ENCODE results near the gene TRIM52. TPM values are rescaled to one million over a fixed set of nuclear protein-coding genes. Genes with fewer than 3 reads are reported as not detected.
A peak's percentile ranks its signal among the peaks of the same experiment; 100 is the strongest.
"Not testable (repeated sequence)": the region's sequence is repeated elsewhere in the genome, so short reads cannot be mapped to it uniquely, and the experiment has no call there.

TRIM52 gene
- total RNA-seq, 1 donor from 2014 or later, result 15.7 TPM

DNA sequence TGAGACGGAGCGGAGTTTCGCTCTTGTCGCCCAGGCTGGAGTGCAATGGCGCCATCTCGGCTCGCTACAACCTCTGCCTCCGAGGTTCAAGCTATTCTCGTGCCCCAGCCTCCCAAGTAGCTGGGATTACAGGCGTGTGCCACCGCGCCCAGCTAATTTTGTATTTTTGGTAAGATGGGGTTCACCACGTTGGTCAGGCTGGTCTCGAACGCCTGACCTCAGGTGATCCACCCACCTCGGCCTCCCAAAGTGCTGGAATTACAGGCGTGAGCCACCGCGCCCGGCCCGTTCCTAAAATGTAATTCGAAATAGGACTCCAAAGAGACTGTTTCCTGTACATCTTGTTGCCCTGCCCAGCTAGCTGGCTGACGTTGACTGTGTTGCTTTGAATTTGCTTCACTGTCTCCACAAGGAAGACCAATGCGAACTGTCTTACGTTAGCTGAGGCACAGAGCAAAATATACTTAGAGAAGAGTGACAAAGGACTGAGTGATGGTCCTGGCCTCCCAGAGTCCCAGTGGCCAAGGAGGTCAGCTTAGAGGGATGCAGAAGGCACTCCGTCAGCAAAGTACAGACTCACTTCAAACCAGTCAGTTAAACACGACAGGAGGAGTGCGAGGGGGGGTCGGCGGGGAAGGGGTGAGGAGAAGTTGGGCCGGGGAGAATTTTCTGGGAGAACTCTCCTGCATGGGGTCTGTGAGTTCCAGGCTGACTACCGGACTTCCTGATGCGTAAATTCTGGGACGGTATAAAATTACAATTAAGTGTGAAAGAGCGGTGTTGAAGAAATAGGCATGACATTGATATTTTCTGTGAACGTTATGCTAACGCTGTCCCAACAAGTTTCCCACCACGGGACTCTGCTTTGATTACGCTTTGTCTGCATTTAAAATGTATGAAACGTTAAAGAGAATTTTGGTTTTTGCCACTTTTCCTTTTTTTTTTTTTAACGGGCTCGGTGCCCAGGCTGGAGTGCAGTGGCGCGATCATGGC, 44.6 kb downstream of the TRIM52 start:
- peaks cover 20% of the 10 kb centered on the region for H3K9me3 Mint-ChIP-seq (ENCODE audit: unreplicated experiment)
- DNase-seq, result no peak
- H3K4me1 Mint-ChIP-seq (ENCODE audit: low read depth, unreplicated experiment), result peaks cover 6% of the 10 kb centered on the region
- peak overlapping the region; percentile 71 for H3K4me3 Mint-ChIP-seq (ENCODE audit: unreplicated experiment)
- H3K36me3 Mint-ChIP-seq (ENCODE audit: unreplicated experiment), result no peaks in the 10 kb centered on the region
- peaks cover 28% of the 10 kb centered on the region for H3K27me3 Mint-ChIP-seq (ENCODE audit: unreplicated experiment)
- no peak overlapping the region for H3K27ac Mint-ChIP-seq (ENCODE audit: unreplicated experiment)
- TF ChIP-seq, protein P1, sequence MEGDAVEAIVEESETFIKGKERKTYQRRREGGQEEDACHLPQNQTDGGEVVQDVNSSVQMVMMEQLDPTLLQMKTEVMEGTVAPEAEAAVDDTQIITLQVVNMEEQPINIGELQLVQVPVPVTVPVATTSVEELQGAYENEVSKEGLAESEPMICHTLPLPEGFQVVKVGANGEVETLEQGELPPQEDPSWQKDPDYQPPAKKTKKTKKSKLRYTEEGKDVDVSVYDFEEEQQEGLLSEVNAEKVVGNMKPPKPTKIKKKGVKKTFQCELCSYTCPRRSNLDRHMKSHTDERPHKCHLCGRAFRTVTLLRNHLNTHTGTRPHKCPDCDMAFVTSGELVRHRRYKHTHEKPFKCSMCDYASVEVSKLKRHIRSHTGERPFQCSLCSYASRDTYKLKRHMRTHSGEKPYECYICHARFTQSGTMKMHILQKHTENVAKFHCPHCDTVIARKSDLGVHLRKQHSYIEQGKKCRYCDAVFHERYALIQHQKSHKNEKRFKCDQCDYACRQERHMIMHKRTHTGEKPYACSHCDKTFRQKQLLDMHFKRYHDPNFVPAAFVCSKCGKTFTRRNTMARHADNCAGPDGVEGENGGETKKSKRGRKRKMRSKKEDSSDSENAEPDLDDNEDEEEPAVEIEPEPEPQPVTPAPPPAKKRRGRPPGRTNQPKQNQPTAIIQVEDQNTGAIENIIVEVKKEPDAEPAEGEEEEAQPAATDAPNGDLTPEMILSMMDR (IDR thresholded peaks at IDR 0.05; ENCODE audit: partially characterized antibody, unreplicated experiment), result no peak

- not testable (repeated sequence) for H3K27ac Mint-ChIP-seq (ENCODE audit: unreplicated experiment); DNase-seq; H3K4me3 Mint-ChIP-seq (ENCODE audit: unreplicated experiment); H3K4me1 Mint-ChIP-seq (ENCODE audit: low read depth, unreplicated experiment); H3K36me3 Mint-ChIP-seq (ENCODE audit: unreplicated experiment)
- Mint-ChIP-seq H3K9me3 (ENCODE audit: unreplicated experiment) (peaks cover 16% of the 10 kb centered on the region), H3K27me3 (ENCODE audit: unreplicated experiment) (peaks cover 16% of the 10 kb centered on the region)
Measured at GRCh38 chr5:181214249-181214648, 46.7 kb downstream of the TRIM52 start.

- Mint-ChIP-seq H3K27ac (ENCODE audit: unreplicated experiment) (no peak overlapping the region), H3K36me3 (ENCODE audit: unreplicated experiment) (no peaks in the 10 kb centered on the region), H3K27me3 (ENCODE audit: unreplicated experiment) (peaks cover 12% of the 10 kb centered on the region), H3K4me1 (ENCODE audit: low read depth, unreplicated experiment) (peaks cover 6% of the 10 kb centered on the region), H3K9me3 (ENCODE audit: unreplicated experiment) (peaks cover 12% of the 10 kb centered on the region), H3K4me3 (ENCODE audit: unreplicated experiment) (no peak overlapping the region)
- DNase-seq, result no peak
- TF ChIP-seq, protein P1 (IDR thresholded peaks at IDR 0.05; ENCODE audit: partially characterized antibody, unreplicated experiment), result no peak
Measured at GRCh38 chr5:181212934-181213333, 48.0 kb downstream of the TRIM52 start.

- H3K36me3 Mint-ChIP-seq (ENCODE audit: unreplicated experiment), result no peaks in the 10 kb centered on the region
- no peak overlapping the region for H3K27ac Mint-ChIP-seq (ENCODE audit: unreplicated experiment)
- H3K27me3 Mint-ChIP-seq (ENCODE audit: unreplicated experiment), result peaks cover 19% of the 10 kb centered on the region
- peaks cover 15% of the 10 kb centered on the region for H3K9me3 Mint-ChIP-seq (ENCODE audit: unreplicated experiment)
- no peak overlapping the region for H3K4me3 Mint-ChIP-seq (ENCODE audit: unreplicated experiment)
- TF ChIP-seq, protein P1 (IDR thresholded peaks at IDR 0.05; ENCODE audit: partially characterized antibody, unreplicated experiment), result no peak
- peaks cover 3% of the 10 kb centered on the region for H3K4me1 Mint-ChIP-seq (ENCODE audit: low read depth, unreplicated experiment)
- no peak for DNase-seq
Measured at GRCh38 chr5:181212080-181212479, 48.9 kb downstream of the TRIM52 start.

- H3K36me3 Mint-ChIP-seq (ENCODE audit: unreplicated experiment), result peaks cover 7% of the 10 kb centered on the region
- H3K4me1 Mint-ChIP-seq (ENCODE audit: low read depth, unreplicated experiment), result peaks cover 9% of the 10 kb centered on the region
- no peak for DNase-seq
- peaks cover 22% of the 10 kb centered on the region for H3K9me3 Mint-ChIP-seq (ENCODE audit: unreplicated experiment)
- no peak overlapping the region for H3K4me3 Mint-ChIP-seq (ENCODE audit: unreplicated experiment)
- TF ChIP-seq, protein P1 (IDR thresholded peaks at IDR 0.05; ENCODE audit: partially characterized antibody, unreplicated experiment), result no peak
- peaks cover 25% of the 10 kb centered on the region for H3K27me3 Mint-ChIP-seq (ENCODE audit: unreplicated experiment)
- H3K27ac Mint-ChIP-seq (ENCODE audit: unreplicated experiment), result no peak overlapping the region
Measured at GRCh38 chr5:181211208-181211607, 49.7 kb downstream of the TRIM52 start.

DNA sequence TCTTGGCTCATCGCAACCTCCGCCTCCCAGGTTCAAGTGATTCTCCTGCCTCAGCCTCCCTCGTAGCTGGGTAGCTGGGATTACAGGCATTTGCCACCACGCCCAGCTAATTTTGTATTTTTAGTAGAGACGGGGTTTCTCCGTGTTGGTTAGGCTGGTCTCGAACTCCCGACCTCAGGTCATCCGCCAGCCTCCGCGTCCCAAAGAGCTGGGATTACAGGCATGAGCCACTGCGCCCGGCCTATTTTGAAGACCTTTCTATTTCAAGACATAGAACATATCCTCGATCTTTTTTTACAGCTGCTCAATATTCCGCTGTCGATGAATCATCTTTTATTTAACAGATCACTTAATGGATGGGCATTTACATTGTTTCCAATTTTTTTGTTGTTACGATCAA, 50.2 kb downstream of the TRIM52 start:
- H3K27ac Mint-ChIP-seq (ENCODE audit: unreplicated experiment), result not testable (repeated sequence)
- peaks cover 13% of the 10 kb centered on the region for H3K36me3 Mint-ChIP-seq (ENCODE audit: unreplicated experiment)
- peaks cover 29% of the 10 kb centered on the region for H3K27me3 Mint-ChIP-seq (ENCODE audit: unreplicated experiment)

DNA sequence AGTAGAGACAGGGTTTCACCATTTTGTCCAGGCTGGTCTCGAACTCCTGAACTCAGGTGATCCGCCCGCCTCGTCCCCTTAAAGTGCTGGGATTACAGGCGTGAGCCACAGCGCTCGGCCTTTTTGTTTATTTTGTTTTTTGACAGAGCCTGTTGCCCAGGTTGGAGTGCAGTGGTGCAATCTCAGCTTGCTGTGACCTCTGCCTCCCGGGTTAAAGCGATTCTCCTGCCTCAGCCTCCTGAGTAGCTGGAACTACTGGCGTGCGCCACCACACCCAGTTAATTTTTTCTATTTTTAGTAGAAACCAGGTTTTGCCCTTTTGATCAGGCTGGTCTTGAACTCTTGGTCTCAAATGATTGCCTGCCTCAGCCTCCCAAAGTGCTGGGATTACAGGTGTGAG, 50.8 kb downstream of the TRIM52 start:
- not testable (repeated sequence) for DNase-seq; H3K27ac Mint-ChIP-seq (ENCODE audit: unreplicated experiment); H3K4me3 Mint-ChIP-seq (ENCODE audit: unreplicated experiment)
- Mint-ChIP-seq H3K9me3 (ENCODE audit: unreplicated experiment) (peaks cover 29% of the 10 kb centered on the region), H3K27me3 (ENCODE audit: unreplicated experiment) (peaks cover 32% of the 10 kb centered on the region), H3K4me1 (ENCODE audit: low read depth, unreplicated experiment) (peaks cover 13% of the 10 kb centered on the region), H3K36me3 (ENCODE audit: unreplicated experiment) (peaks cover 15% of the 10 kb centered on the region)

More for the DNA sequence above, 50.2 kb downstream of the TRIM52 start:
- H3K4me1 Mint-ChIP-seq (ENCODE audit: low read depth, unreplicated experiment), result peaks cover 13% of the 10 kb centered on the region
- H3K9me3 Mint-ChIP-seq (ENCODE audit: unreplicated experiment), result peaks cover 26% of the 10 kb centered on the region
- H3K4me3 Mint-ChIP-seq (ENCODE audit: unreplicated experiment); DNase-seq: not testable (repeated sequence)

- Mint-ChIP-seq H3K9me3 (ENCODE audit: unreplicated experiment) (peaks cover 29% of the 10 kb centered on the region), H3K27me3 (ENCODE audit: unreplicated experiment) (peaks cover 30% of the 10 kb centered on the region), H3K36me3 (ENCODE audit: unreplicated experiment) (peaks cover 15% of the 10 kb centered on the region), H3K4me1 (ENCODE audit: low read depth, unreplicated experiment) (peaks cover 13% of the 10 kb centered on the region)
- H3K27ac Mint-ChIP-seq (ENCODE audit: unreplicated experiment); DNase-seq; H3K4me3 Mint-ChIP-seq (ENCODE audit: unreplicated experiment): not testable (repeated sequence)
Measured at GRCh38 chr5:181209006-181209405, 51.9 kb downstream of the TRIM52 start.
